ENCODE measurements around the gene FBXL22.
A peak's percentile ranks its signal among the peaks of the same experiment; 100 is the strongest.

The FBXL22 gene

GRCh38 chr15:63600616-63601025, 3.4 kb downstream of the FBXL22 start:
- TF ChIP-seq, protein P1, sequence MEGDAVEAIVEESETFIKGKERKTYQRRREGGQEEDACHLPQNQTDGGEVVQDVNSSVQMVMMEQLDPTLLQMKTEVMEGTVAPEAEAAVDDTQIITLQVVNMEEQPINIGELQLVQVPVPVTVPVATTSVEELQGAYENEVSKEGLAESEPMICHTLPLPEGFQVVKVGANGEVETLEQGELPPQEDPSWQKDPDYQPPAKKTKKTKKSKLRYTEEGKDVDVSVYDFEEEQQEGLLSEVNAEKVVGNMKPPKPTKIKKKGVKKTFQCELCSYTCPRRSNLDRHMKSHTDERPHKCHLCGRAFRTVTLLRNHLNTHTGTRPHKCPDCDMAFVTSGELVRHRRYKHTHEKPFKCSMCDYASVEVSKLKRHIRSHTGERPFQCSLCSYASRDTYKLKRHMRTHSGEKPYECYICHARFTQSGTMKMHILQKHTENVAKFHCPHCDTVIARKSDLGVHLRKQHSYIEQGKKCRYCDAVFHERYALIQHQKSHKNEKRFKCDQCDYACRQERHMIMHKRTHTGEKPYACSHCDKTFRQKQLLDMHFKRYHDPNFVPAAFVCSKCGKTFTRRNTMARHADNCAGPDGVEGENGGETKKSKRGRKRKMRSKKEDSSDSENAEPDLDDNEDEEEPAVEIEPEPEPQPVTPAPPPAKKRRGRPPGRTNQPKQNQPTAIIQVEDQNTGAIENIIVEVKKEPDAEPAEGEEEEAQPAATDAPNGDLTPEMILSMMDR (conservative IDR thresholded peaks at IDR 0.05): peak; percentile 53
- peak overlapping the region; percentile 99 for H3K27ac ChIP-seq

- TF ChIP-seq, protein P1 (conservative IDR thresholded peaks at IDR 0.05): peak; percentile 6; the same call in 1 of the 2 replicates
- peak overlapping the region; percentile 99 for H3K27ac ChIP-seq
Measured at GRCh38 chr15:63601026-63601703, 4.0 kb downstream of the FBXL22 start.

GRCh38 chr15:63601704-63602185, 4.6 kb downstream of the FBXL22 start:
- peak overlapping the region; percentile 99 for H3K27ac ChIP-seq
- TF ChIP-seq, protein P1 (conservative IDR thresholded peaks at IDR 0.05): no peak

DNA sequence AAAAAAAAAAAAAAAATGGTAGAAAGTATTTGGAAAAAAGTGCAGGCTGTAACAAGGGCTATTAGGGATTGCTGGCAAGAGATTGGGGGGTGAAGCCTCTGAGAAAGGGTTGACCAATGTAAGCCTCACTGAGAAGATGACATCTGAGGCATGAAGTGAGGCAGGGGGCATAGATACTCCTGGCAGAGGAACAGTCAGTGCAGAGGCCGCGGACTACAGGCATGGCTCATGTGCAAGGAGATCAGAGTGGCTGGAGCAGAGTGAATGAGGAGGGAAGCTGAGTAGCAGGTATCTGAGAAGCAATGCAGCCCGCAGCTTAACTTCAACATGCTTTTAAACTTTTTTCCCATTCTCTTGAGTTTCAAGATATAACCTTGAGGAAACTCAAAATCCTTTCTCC, 5.4 kb downstream of the FBXL22 start:
- TF ChIP-seq, protein P1 (conservative IDR thresholded peaks at IDR 0.05): no peak
- H3K27ac ChIP-seq: peak overlapping the region; percentile 99; the same call in 1 of the 2 replicates

GRCh38 chr15:63603516-63603915, 6.3 kb downstream of the FBXL22 start:
- no peak overlapping the region; the same call in 1 of the 2 replicates for H3K27ac ChIP-seq
- TF ChIP-seq, protein P1 (conservative IDR thresholded peaks at IDR 0.05): no peak

DNA sequence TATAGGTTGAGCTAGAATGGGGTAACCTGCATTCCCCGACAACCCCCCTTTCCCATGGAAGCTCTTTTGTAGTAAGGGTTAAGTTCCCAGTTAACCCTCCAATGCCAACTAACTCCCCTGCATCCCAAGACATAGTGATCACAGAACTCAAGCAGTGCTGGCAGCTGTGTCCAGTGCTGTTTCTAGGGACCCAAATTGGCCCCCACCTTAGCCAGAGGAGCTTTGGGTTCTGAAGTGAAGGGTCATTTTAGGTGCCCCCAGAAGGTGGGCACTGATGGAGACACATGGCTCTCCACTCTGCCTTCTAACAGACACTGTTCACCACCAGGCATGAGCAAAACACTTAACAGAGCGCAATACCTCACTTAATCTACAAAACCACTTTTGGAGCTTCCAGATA, 7.1 kb downstream of the FBXL22 start:
- TF ChIP-seq, protein P1 (conservative IDR thresholded peaks at IDR 0.05): no peak
- H3K27ac ChIP-seq: no peak overlapping the region

GRCh38 chr15:63605036-63605435, 7.8 kb downstream of the FBXL22 start:
- H3K27ac ChIP-seq: no peak overlapping the region
- TF ChIP-seq, protein P1 (conservative IDR thresholded peaks at IDR 0.05): no peak

Measured in VCaP (cell line).